Body of pancreas (tissue), 4 donors: ENCODE measurements around the gene BSDC1.

Source experiments
- POLR2A ChIP-seq, 3 donors: fragments of 450-650 bp; IDR thresholded peaks; one replicate each; pipeline ENCODE4 v1.6.1; 2016; ENCODE audit warnings: antibody characterized with exemption in 3 of 3, mild to moderate bottlenecking in 2 of 3
- TF ChIP-seq, protein P1 (sequence below), 7 experiments: fragments of 450-650 bp in 4 of 7; fragments of 200-600 bp in 3 of 7; sonication (generic) in 3 of 7; IDR thresholded peaks; one replicate each; pipeline ENCODE4 v1.5.1; 2016 to 2019; ENCODE audit warnings: antibody characterized with exemption in 7 of 7

DNA sequence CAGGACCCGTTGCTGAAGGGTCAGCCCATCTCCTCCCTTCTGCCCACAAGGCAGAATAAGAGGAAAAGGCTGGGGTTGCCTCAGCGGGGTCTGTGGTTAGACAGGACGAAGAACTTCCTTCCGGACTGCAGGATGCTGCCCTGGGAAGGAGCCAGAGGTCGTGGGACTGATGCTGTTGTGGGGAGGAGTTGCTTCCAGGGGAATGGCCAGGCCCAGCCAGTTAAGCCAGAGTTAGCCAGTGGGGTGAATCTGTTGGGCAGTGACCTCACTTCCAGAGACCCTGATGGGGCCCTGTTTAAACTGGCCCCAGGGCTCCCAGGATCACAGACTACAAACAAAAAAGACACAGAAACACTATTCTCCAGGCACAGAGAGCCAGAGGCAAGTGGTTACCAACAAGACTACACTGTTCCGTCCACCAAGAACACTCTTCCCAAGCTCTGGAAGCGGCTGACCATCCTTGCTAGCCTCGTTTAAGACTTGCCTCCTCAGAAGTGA, 45.0 kb downstream of the BSDC1 start:
- TF ChIP-seq, protein P1, sequence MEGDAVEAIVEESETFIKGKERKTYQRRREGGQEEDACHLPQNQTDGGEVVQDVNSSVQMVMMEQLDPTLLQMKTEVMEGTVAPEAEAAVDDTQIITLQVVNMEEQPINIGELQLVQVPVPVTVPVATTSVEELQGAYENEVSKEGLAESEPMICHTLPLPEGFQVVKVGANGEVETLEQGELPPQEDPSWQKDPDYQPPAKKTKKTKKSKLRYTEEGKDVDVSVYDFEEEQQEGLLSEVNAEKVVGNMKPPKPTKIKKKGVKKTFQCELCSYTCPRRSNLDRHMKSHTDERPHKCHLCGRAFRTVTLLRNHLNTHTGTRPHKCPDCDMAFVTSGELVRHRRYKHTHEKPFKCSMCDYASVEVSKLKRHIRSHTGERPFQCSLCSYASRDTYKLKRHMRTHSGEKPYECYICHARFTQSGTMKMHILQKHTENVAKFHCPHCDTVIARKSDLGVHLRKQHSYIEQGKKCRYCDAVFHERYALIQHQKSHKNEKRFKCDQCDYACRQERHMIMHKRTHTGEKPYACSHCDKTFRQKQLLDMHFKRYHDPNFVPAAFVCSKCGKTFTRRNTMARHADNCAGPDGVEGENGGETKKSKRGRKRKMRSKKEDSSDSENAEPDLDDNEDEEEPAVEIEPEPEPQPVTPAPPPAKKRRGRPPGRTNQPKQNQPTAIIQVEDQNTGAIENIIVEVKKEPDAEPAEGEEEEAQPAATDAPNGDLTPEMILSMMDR (IDR thresholded peaks at IDR 0.05): no peak
- no peak for TF ChIP-seq POLR2A (IDR thresholded peaks at IDR 0.05)
